ENCODE results near the gene TMEM129.

DNA sequence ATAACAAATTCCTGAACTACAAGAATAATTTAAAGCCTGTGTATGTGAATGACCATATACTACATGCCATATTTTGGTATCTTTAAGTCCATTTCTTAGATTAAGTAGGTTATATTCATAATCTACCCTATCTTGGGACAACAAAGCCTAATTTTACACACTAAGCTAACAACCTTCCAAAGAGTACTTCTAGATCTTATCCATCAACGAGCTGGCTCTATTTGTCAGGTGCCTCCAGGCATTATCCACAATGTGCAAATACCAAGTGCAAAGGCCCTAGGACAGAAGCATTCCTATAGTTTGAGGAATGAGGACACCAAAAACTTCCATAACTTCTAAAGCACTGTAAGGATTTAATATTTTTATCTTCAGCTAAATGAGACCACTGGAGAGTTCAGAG, 12.5 kb downstream of the TMEM129 start:
- TF ChIP-seq EZH2phosphoT487 (IDR thresholded peaks at IDR 0.05), result no peak
- TF ChIP-seq, protein P1, sequence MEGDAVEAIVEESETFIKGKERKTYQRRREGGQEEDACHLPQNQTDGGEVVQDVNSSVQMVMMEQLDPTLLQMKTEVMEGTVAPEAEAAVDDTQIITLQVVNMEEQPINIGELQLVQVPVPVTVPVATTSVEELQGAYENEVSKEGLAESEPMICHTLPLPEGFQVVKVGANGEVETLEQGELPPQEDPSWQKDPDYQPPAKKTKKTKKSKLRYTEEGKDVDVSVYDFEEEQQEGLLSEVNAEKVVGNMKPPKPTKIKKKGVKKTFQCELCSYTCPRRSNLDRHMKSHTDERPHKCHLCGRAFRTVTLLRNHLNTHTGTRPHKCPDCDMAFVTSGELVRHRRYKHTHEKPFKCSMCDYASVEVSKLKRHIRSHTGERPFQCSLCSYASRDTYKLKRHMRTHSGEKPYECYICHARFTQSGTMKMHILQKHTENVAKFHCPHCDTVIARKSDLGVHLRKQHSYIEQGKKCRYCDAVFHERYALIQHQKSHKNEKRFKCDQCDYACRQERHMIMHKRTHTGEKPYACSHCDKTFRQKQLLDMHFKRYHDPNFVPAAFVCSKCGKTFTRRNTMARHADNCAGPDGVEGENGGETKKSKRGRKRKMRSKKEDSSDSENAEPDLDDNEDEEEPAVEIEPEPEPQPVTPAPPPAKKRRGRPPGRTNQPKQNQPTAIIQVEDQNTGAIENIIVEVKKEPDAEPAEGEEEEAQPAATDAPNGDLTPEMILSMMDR (IDR thresholded peaks at IDR 0.05), result no peak

Data from neural progenitor cell (in vitro differentiated cells).